WTC11 (cell line): Measurements from ENCODE around the gene PDE11A.

Source experiments
- CTCF ChIP-seq: fragments of 200-600 bp; IDR thresholded peaks from 2 replicates; pipeline ENCODE4 v1.8.0; 2022; ENCODE audit warnings: antibody characterized with exemption
- JUN ChIP-seq: sonication (generic); formaldehyde crosslinking; IDR thresholded peaks from 2 replicates; pipeline ENCODE4 v1.8.0; 2023; ENCODE audit warnings: mild to moderate bottlenecking, missing genetic modification reagents

GRCh38 chr2:178070824-178071223 lies 1.8 kb downstream of the PDE11A start:
- TF ChIP-seq JUN (no peak), CTCF (no peak)
